ENCODE measurements around the gene TNFAIP8L2.

Gene TNFAIP8L2

GRCh38 chr1:151156515-151156819 lies at the start of gene TNFAIP8L2:
Gene TNFAIP8L2, plus strand, starts transcription at chr1:151156649. Its CDS starts 2,049 bp downstream, at chr1:151158698.
- H3K27ac ChIP-seq: no peak within 1 kb of the TSS
- TF ChIP-seq ZFX (IDR thresholded peaks at IDR 0.05) (no peak), CTCF (conservative IDR thresholded peaks at IDR 0.05) (no peak)

GRCh38 chr1:151106894-151107293 lies 49.6 kb upstream of the TNFAIP8L2 start:
- TF ChIP-seq ZFX (IDR thresholded peaks at IDR 0.05): no peak
- no peak for TF ChIP-seq CTCF (conservative IDR thresholded peaks at IDR 0.05)
- H3K27ac ChIP-seq: no peak overlapping the region

GRCh38 chr1:151108331-151108730 lies 48.1 kb upstream of the TNFAIP8L2 start:
- H3K27ac ChIP-seq: no peak overlapping the region

GRCh38 chr1:151113877-151114276 lies 42.6 kb upstream of the TNFAIP8L2 start:
- TF ChIP-seq ZFX (IDR thresholded peaks at IDR 0.05): no peak
- TF ChIP-seq CTCF (conservative IDR thresholded peaks at IDR 0.05): no peak
- H3K27ac ChIP-seq: no peak overlapping the region

More at GRCh38 chr1:151108331-151108730, 48.1 kb upstream of the TNFAIP8L2 start:
- no peak for TF ChIP-seq ZFX (IDR thresholded peaks at IDR 0.05)
- TF ChIP-seq CTCF (conservative IDR thresholded peaks at IDR 0.05): no peak

- H3K27ac ChIP-seq: no peak overlapping the region
- TF ChIP-seq CTCF (conservative IDR thresholded peaks at IDR 0.05): no peak
- no peak for TF ChIP-seq ZFX (IDR thresholded peaks at IDR 0.05)
These were observed 31.6 kb upstream of the TNFAIP8L2 start for GRCh38 chr1:151124763-151125403.

GRCh38 chr1:151128800-151129199 lies 27.6 kb upstream of the TNFAIP8L2 start:
- TF ChIP-seq ZFX (IDR thresholded peaks at IDR 0.05) (no peak), CTCF (conservative IDR thresholded peaks at IDR 0.05) (no peak)
- no peak overlapping the region for H3K27ac ChIP-seq

- no peak overlapping the region for H3K27ac ChIP-seq
- TF ChIP-seq ZFX (IDR thresholded peaks at IDR 0.05) (no peak), CTCF (conservative IDR thresholded peaks at IDR 0.05) (no peak)
These were observed 25.4 kb upstream of the TNFAIP8L2 start for GRCh38 chr1:151130987-151131586.

All from C4-2B (cell line).